ENCODE data around the gene VTI1A.
A peak's percentile ranks its signal among the peaks of the same experiment; 100 is the strongest.

VTI1A gene

DNA sequence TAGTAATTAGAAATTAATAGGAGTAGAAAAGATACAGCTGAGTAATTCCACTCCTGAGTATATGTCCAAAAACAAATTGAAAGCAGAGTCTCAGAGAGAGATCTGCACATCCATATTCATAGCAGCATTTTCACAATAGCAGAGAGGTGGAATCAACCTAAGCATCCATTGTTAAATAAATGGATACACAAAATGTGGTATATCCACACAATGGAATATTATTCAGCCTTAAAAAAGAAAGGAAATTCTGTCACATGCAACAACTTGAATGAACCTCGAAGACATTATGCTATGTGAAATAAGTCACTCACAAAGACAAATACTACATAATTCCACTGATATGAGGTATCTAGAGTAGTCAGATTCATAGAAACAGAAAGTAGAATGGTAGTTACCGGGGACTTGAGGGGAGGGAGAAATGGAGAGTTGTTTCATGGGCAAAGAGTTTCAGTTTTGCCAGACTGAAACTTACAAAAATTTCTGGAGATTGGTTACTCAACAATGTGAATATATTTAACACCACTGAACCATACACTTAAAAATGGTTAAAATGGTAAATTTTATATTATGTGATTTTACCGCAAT, 18.4 kb downstream of the VTI1A start:
- TF ChIP-seq, protein P1, sequence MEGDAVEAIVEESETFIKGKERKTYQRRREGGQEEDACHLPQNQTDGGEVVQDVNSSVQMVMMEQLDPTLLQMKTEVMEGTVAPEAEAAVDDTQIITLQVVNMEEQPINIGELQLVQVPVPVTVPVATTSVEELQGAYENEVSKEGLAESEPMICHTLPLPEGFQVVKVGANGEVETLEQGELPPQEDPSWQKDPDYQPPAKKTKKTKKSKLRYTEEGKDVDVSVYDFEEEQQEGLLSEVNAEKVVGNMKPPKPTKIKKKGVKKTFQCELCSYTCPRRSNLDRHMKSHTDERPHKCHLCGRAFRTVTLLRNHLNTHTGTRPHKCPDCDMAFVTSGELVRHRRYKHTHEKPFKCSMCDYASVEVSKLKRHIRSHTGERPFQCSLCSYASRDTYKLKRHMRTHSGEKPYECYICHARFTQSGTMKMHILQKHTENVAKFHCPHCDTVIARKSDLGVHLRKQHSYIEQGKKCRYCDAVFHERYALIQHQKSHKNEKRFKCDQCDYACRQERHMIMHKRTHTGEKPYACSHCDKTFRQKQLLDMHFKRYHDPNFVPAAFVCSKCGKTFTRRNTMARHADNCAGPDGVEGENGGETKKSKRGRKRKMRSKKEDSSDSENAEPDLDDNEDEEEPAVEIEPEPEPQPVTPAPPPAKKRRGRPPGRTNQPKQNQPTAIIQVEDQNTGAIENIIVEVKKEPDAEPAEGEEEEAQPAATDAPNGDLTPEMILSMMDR (IDR thresholded peaks at IDR 0.05; ENCODE audit: control insufficient read depth, extremely low read depth, insufficient read depth) = no peak
- no peak for DNase-seq (ENCODE audit: low read depth)
- H3K4me3 ChIP-seq (ENCODE audit: low read depth, low read length) = no peak overlapping the region

DNA sequence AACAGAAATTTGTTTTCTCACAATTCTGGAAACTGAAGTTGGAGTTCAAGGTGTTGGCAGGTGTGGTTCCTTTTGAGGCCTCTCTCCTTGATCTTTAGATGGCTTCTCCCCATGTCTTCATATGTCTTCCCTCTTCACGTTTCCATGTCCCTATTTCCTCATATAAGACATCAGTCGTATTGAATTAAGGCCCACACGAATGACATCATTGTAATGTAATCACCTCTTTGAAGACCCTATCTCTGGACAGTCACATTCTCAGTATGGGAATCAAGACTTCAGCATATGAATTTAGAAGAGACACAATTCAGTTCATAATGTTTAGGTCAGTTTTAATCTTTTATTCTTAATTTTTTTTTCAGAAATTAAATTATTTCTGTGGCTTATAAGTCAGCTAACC, 19.8 kb downstream of the VTI1A start:
- H3K4me3 ChIP-seq (ENCODE audit: low read depth, low read length) = no peak overlapping the region
- TF ChIP-seq, protein P1 (IDR thresholded peaks at IDR 0.05; ENCODE audit: control insufficient read depth, extremely low read depth, insufficient read depth) = no peak
- DNase-seq (ENCODE audit: low read depth) = no peak

DNA sequence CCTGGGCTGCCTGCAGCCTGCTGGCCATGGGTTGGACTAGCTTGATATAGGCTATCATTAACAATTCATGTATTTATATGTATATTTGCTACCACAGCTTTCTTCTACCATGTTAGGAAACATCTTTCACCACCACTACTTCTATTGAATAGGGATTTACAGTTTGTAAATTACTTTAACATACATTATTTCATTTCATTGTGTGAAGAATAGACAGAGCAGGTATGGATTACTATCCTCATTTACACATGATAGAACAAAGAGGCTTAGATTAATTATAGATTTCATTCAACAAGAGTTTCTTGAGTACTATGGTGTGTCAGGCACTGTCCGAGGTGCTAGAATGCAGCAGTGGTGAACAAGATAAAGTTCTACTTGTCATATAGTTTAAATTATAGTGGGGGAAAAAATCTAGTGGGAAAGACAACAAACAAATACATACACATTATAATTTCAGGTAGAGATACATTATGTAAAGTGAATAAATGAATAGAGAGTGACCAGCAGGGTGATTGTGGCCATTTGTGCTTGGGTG, 20.6 kb downstream of the VTI1A start:
- DNase-seq (ENCODE audit: low read depth) = no peak
- H3K4me3 ChIP-seq (ENCODE audit: low read depth, low read length) = no peak overlapping the region
- TF ChIP-seq, protein P1 (IDR thresholded peaks at IDR 0.05; ENCODE audit: control insufficient read depth, extremely low read depth, insufficient read depth) = no peak

DNA sequence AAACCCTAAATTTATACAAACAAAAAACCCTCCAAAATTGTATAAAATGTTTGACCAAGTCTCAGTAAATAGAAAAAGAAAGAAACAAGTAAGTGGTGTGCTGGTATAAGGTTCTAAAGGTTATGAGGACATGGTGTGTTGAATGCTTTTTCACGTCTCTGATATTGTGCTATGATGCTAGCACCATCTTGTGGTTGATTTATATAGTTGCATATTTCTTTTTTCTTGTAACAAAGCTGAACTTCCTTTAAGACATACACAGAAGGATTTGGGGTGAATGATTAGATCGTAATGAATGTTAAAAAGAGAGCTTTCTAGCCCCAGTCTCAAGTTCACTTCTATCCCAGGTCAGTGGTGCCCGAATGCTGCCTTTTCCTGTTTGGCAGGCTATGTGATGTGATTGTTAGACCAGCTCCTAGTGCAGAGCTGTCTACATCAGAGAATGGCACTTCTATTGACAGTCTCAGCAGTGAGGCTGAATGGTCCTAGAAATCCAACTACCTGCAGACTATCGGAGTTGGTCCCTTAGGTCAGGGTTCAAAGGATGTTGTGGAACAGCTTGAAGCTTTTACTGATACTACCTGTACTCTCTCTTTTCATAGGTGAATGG, 25.0 kb downstream of the VTI1A start:
- DNase-seq (ENCODE audit: low read depth) = no peak

DNA sequence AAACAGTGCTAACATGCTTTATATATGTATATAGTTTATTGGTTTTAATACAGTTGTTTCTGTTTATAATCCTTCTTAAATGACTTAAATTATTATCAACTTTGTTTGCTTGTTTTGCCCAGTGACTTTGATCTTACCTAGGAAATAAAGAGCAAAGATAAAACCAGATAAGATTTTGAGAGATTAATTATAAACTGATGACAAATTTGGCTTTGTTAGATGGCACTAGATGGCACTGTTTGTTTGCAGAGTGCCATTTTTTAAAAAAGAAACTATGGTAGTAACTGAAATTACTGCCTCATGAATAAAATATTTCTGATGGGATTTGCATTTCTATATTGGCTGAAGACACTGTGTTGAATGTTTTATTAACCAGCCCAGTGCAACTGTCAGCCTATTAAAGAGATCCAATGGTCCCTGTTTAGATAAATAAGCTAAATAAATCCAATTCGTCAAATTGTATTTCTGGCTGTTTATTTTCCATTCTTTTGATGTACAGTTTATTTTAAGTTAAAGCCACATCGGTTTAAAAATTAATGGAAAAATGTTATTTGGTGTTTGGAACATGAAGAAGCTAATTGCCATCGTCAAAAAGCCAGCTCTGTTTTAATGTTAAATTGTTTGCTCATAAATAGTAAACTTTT, 28.7 kb downstream of the VTI1A start:
- no peak overlapping the region for H3K4me3 ChIP-seq (ENCODE audit: low read depth, low read length)
- TF ChIP-seq, protein P1 (IDR thresholded peaks at IDR 0.05; ENCODE audit: control insufficient read depth, extremely low read depth, insufficient read depth) = peak; percentile 54
- no peak for DNase-seq (ENCODE audit: low read depth)

More for the DNA sequence above, 25.0 kb downstream of the VTI1A start:
- TF ChIP-seq, protein P1 (IDR thresholded peaks at IDR 0.05; ENCODE audit: control insufficient read depth, extremely low read depth, insufficient read depth) = peak; percentile 69
- no peak overlapping the region for H3K4me3 ChIP-seq (ENCODE audit: low read depth, low read length)

DNA sequence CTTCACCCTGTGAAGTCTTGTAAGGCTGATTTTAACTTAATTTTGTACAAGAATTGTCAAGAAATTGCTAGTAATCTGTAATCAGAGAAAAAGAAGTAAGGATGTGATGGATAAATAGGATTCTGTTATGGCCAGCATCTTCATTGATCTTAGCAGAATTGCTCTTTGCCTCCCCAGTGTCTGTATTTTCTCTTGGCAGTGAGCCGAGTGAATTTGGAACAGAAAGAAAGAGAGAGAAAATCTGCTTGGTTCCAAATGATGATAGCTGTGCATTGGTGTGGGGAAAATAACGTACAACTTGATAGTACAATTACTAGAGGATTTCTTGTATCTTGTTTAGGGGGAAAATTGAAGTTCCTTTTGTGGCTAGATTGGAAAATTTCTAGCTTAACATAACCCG, 34.6 kb downstream of the VTI1A start:
- H3K4me3 ChIP-seq (ENCODE audit: low read depth, low read length) = no peak overlapping the region
- TF ChIP-seq, protein P1 (IDR thresholded peaks at IDR 0.05; ENCODE audit: control insufficient read depth, extremely low read depth, insufficient read depth) = no peak
- DNase-seq (ENCODE audit: low read depth) = no peak
